Measurements from ENCODE around the gene SH3YL1. TPM values are rescaled to one million over a fixed set of nuclear protein-coding genes. Genes with fewer than 3 reads are reported as not detected.

Gene SH3YL1
- total and polyA plus RNA-seq, 4 donors, result 45.7 to 62.6 (median 60.7) TPM

GRCh38 chr2:249538-250042 is 14.2 kb downstream of the SH3YL1 start:
- peak in 1 of 6 donors; percentile 15 for DNase-seq (ENCODE audit: low read depth in 4 of 6, low spot score in 6 of 6)
- Histone ChIP-seq H3K27ac (ENCODE audit: low read depth, low read length) (no peak overlapping the region), H3K9me3 (ENCODE audit: control insufficient read depth, insufficient read depth, low read length) (no peaks in the 10 kb centered on the region), H3K27me3 (ENCODE audit: control insufficient read depth, insufficient read depth, low read length) (no peaks in the 10 kb centered on the region), H3K4me3 (ENCODE audit: low read depth, low read length) (no peak overlapping the region), H3K36me3 (ENCODE audit: control insufficient read depth, insufficient read depth, low read length) (peaks cover 12% of the 10 kb centered on the region), H3K4me1 (ENCODE audit: control insufficient read depth, insufficient read depth, low read length) (no peaks in the 10 kb centered on the region)
- 90% methylated on average over 8 of the region's 15 CpGs for WGBS (ENCODE audit: insufficient coverage)

- Histone ChIP-seq H3K36me3 (ENCODE audit: control insufficient read depth, insufficient read depth, low read length) (peaks cover 18% of the 10 kb centered on the region), H3K4me1 (ENCODE audit: control insufficient read depth, insufficient read depth, low read length) (no peaks in the 10 kb centered on the region), H3K9me3 (ENCODE audit: control insufficient read depth, insufficient read depth, low read length) (no peaks in the 10 kb centered on the region), H3K27me3 (ENCODE audit: control insufficient read depth, insufficient read depth, low read length) (no peaks in the 10 kb centered on the region), H3K4me3 (ENCODE audit: low read depth, low read length) (no peak overlapping the region), H3K27ac (ENCODE audit: low read depth, low read length) (no peak overlapping the region)
- no peak for DNase-seq (ENCODE audit: low read depth in 4 of 6, low spot score in 6 of 6)
- no CpG with 5 or more reads among the region's 2 CpGs for whole genome bisulfite sequencing (ENCODE audit: insufficient coverage)
Observed at GRCh38 chr2:248724-249123, 15.1 kb downstream of the SH3YL1 start.

- Histone ChIP-seq H3K27me3 (ENCODE audit: control insufficient read depth, insufficient read depth, low read length) (no peaks in the 10 kb centered on the region), H3K9me3 (ENCODE audit: control insufficient read depth, insufficient read depth, low read length) (no peaks in the 10 kb centered on the region), H3K36me3 (ENCODE audit: control insufficient read depth, insufficient read depth, low read length) (peaks cover 18% of the 10 kb centered on the region), H3K4me1 (ENCODE audit: control insufficient read depth, insufficient read depth, low read length) (no peaks in the 10 kb centered on the region), H3K4me3 (ENCODE audit: low read depth, low read length) (no peak overlapping the region), H3K27ac (ENCODE audit: low read depth, low read length) (no peak overlapping the region)
- DNase-seq (ENCODE audit: low read depth in 4 of 6, low spot score in 6 of 6), result peak in 2 of 6 donors; percentile 63 to 70
- 10% methylated on average over 1 of the region's 6 CpGs for WGBS (ENCODE audit: insufficient coverage)
Observed at GRCh38 chr2:246489-247144, 17.2 kb downstream of the SH3YL1 start.

- WGBS (ENCODE audit: insufficient coverage), result 98% methylated on average over 7 of the region's 7 CpGs
- Histone ChIP-seq H3K4me3 (ENCODE audit: low read depth, low read length) (no peak overlapping the region), H3K4me1 (ENCODE audit: control insufficient read depth, insufficient read depth, low read length) (no peaks in the 10 kb centered on the region)
Observed at GRCh38 chr2:244547-244946, 19.3 kb downstream of the SH3YL1 start.

GRCh38 chr2:238869-239268 is 25.0 kb downstream of the SH3YL1 start:
- WGBS (ENCODE audit: insufficient coverage), result 85% methylated on average over 4 of the region's 5 CpGs
- H3K4me1 ChIP-seq (ENCODE audit: control insufficient read depth, insufficient read depth, low read length), result peaks cover 4% of the 10 kb centered on the region
- no peaks in the 10 kb centered on the region for H3K9me3 ChIP-seq (ENCODE audit: control insufficient read depth, insufficient read depth, low read length)
- H3K27me3 ChIP-seq (ENCODE audit: control insufficient read depth, insufficient read depth, low read length), result no peaks in the 10 kb centered on the region
- peaks cover 9% of the 10 kb centered on the region for H3K36me3 ChIP-seq (ENCODE audit: control insufficient read depth, insufficient read depth, low read length)
- DNase-seq (ENCODE audit: low read depth in 4 of 6, low spot score in 6 of 6), result no peak
- H3K4me3 ChIP-seq (ENCODE audit: low read depth, low read length), result no peak overlapping the region
- H3K27ac ChIP-seq (ENCODE audit: low read depth, low read length), result no peak overlapping the region

More at GRCh38 chr2:244547-244946, 19.3 kb downstream of the SH3YL1 start:
- Histone ChIP-seq H3K27me3 (ENCODE audit: control insufficient read depth, insufficient read depth, low read length) (no peaks in the 10 kb centered on the region), H3K27ac (ENCODE audit: low read depth, low read length) (no peak overlapping the region), H3K9me3 (ENCODE audit: control insufficient read depth, insufficient read depth, low read length) (no peaks in the 10 kb centered on the region), H3K36me3 (ENCODE audit: control insufficient read depth, insufficient read depth, low read length) (peaks cover 23% of the 10 kb centered on the region)
- no peak for DNase-seq (ENCODE audit: low read depth in 4 of 6, low spot score in 6 of 6)

GRCh38 chr2:238431-238830 is 25.4 kb downstream of the SH3YL1 start:
- DNase-seq (ENCODE audit: low read depth in 4 of 6, low spot score in 6 of 6), result peak in 1 of 6 donors; percentile 35
- Histone ChIP-seq H3K9me3 (ENCODE audit: control insufficient read depth, insufficient read depth, low read length) (no peaks in the 10 kb centered on the region), H3K36me3 (ENCODE audit: control insufficient read depth, insufficient read depth, low read length) (peaks cover 5% of the 10 kb centered on the region), H3K27ac (ENCODE audit: low read depth, low read length) (no peak overlapping the region), H3K27me3 (ENCODE audit: control insufficient read depth, insufficient read depth, low read length) (no peaks in the 10 kb centered on the region), H3K4me3 (ENCODE audit: low read depth, low read length) (no peak overlapping the region), H3K4me1 (ENCODE audit: control insufficient read depth, insufficient read depth, low read length) (peaks cover 4% of the 10 kb centered on the region)
- WGBS (ENCODE audit: insufficient coverage), result 42% methylated on average over 2 of the region's 3 CpGs

GRCh38 chr2:237878-238277 is 26.0 kb downstream of the SH3YL1 start:
- no peak for DNase-seq (ENCODE audit: low read depth in 4 of 6, low spot score in 6 of 6)
- Histone ChIP-seq H3K36me3 (ENCODE audit: control insufficient read depth, insufficient read depth, low read length) (peaks cover 5% of the 10 kb centered on the region), H3K27ac (ENCODE audit: low read depth, low read length) (no peak overlapping the region), H3K4me1 (ENCODE audit: control insufficient read depth, insufficient read depth, low read length) (peaks cover 4% of the 10 kb centered on the region), H3K4me3 (ENCODE audit: low read depth, low read length) (no peak overlapping the region), H3K27me3 (ENCODE audit: control insufficient read depth, insufficient read depth, low read length) (no peaks in the 10 kb centered on the region), H3K9me3 (ENCODE audit: control insufficient read depth, insufficient read depth, low read length) (no peaks in the 10 kb centered on the region)
- WGBS (ENCODE audit: insufficient coverage), result 71% methylated on average over 4 of the region's 6 CpGs

GRCh38 chr2:236993-237539 is 26.8 kb downstream of the SH3YL1 start:
- peaks cover 4% of the 10 kb centered on the region for H3K4me1 ChIP-seq (ENCODE audit: control insufficient read depth, insufficient read depth, low read length)
- no peak for DNase-seq (ENCODE audit: low read depth in 4 of 6, low spot score in 6 of 6)
- H3K4me3 ChIP-seq (ENCODE audit: low read depth, low read length), result no peak overlapping the region
- H3K9me3 ChIP-seq (ENCODE audit: control insufficient read depth, insufficient read depth, low read length), result no peaks in the 10 kb centered on the region
- no peaks in the 10 kb centered on the region for H3K27me3 ChIP-seq (ENCODE audit: control insufficient read depth, insufficient read depth, low read length)
- WGBS (ENCODE audit: insufficient coverage), result 89% methylated on average over 2 of the region's 6 CpGs
- H3K36me3 ChIP-seq (ENCODE audit: control insufficient read depth, insufficient read depth, low read length), result peaks cover 5% of the 10 kb centered on the region
- H3K27ac ChIP-seq (ENCODE audit: low read depth, low read length), result no peak overlapping the region

- H3K27me3 ChIP-seq (ENCODE audit: control insufficient read depth, insufficient read depth, low read length), result no peaks in the 10 kb centered on the region
- peaks cover 2% of the 10 kb centered on the region for H3K36me3 ChIP-seq (ENCODE audit: control insufficient read depth, insufficient read depth, low read length)
- peaks cover 4% of the 10 kb centered on the region for H3K4me1 ChIP-seq (ENCODE audit: control insufficient read depth, insufficient read depth, low read length)
- no peaks in the 10 kb centered on the region for H3K9me3 ChIP-seq (ENCODE audit: control insufficient read depth, insufficient read depth, low read length)
- H3K27ac ChIP-seq (ENCODE audit: low read depth, low read length), result no peak overlapping the region
- H3K4me3 ChIP-seq (ENCODE audit: low read depth, low read length), result no peak overlapping the region
- 94% methylated on average over 2 of the region's 4 CpGs for WGBS (ENCODE audit: insufficient coverage)
- no peak for DNase-seq (ENCODE audit: low read depth in 4 of 6, low spot score in 6 of 6)
Observed at GRCh38 chr2:234421-234820, 29.4 kb downstream of the SH3YL1 start.

GRCh38 chr2:233030-233429 is 30.8 kb downstream of the SH3YL1 start:
- 51% methylated on average over 5 of the region's 7 CpGs for WGBS (ENCODE audit: insufficient coverage)

More at GRCh38 chr2:233030-233429, 30.8 kb downstream of the SH3YL1 start:
- Histone ChIP-seq H3K4me3 (ENCODE audit: low read depth, low read length) (no peak overlapping the region), H3K27me3 (ENCODE audit: control insufficient read depth, insufficient read depth, low read length) (no peaks in the 10 kb centered on the region), H3K9me3 (ENCODE audit: control insufficient read depth, insufficient read depth, low read length) (no peaks in the 10 kb centered on the region), H3K27ac (ENCODE audit: low read depth, low read length) (no peak overlapping the region), H3K4me1 (ENCODE audit: control insufficient read depth, insufficient read depth, low read length) (peaks cover 3% of the 10 kb centered on the region), H3K36me3 (ENCODE audit: control insufficient read depth, insufficient read depth, low read length) (peaks cover 2% of the 10 kb centered on the region)
- no peak for DNase-seq (ENCODE audit: low read depth in 4 of 6, low spot score in 6 of 6)
